GM12878 (cell line): ENCODE results near the gene CTRL. TPM values are rescaled to one million over a fixed set of nuclear protein-coding genes. Genes with fewer than 3 reads are reported as not detected.

Experiments
- BCL3 ChIP-seq: IDR thresholded peaks from 2 replicates; pipeline ENCODE4 v1.6.1; 2011; ENCODE audit warnings: borderline replicate concordance, low read depth, mild to moderate bottlenecking, moderate library complexity, low read length; ENCODE audit not compliant: insufficient read depth, poor library complexity, severe bottlenecking
- CBX5 ChIP-seq: sonication (generic); IDR thresholded peaks from 2 replicates; pipeline ENCODE4 v1.6.1; 2016; ENCODE audit warnings: low read depth, moderate library complexity, mild to moderate bottlenecking, inconsistent platforms
- CREM ChIP-seq: IDR thresholded peaks from 2 replicates; pipeline ENCODE4 v1.6.1; 2014; ENCODE audit warnings: antibody characterized with exemption, low read depth
- E2F8 ChIP-seq: fragments of 450-650 bp; IDR thresholded peaks from 2 replicates; pipeline ENCODE4 v1.6.1; 2018; ENCODE audit warnings: mild to moderate bottlenecking, low read depth, moderate library complexity; ENCODE audit not compliant: partially characterized antibody
- LARP7 ChIP-seq: fragments of 450-650 bp; IDR thresholded peaks from 2 replicates; pipeline ENCODE4 v1.6.1; 2017; ENCODE audit warnings: mild to moderate bottlenecking
- MEF2B ChIP-seq: fragments of 450-650 bp; IDR thresholded peaks from 2 replicates; pipeline ENCODE4 v1.6.1; 2018; ENCODE audit warnings: mild to moderate bottlenecking, moderate library complexity; ENCODE audit not compliant: partially characterized antibody, poor library complexity, severe bottlenecking
- MTA2 ChIP-seq: fragments of 450-650 bp; IDR thresholded peaks from 2 replicates; pipeline ENCODE4 v1.6.1; 2016; ENCODE audit warnings: low read depth, mild to moderate bottlenecking, moderate library complexity
- MYB ChIP-seq: fragments of 150-350 bp; IDR thresholded peaks from 2 replicates; pipeline ENCODE4 v1.6.1; 2014; ENCODE audit warnings: mild to moderate bottlenecking, low read depth, low read length, borderline replicate concordance
- NKRF ChIP-seq: fragments of 450-650 bp; conservative IDR thresholded peaks from 2 replicates; pipeline ENCODE4 v1.6.1; 2017; ENCODE audit warnings: mild to moderate bottlenecking, moderate library complexity
- NR2C1 ChIP-seq: fragments of 450-650 bp; IDR thresholded peaks from 2 replicates; pipeline ENCODE4 v1.6.1; 2017; ENCODE audit warnings: antibody characterized with exemption, mild to moderate bottlenecking, moderate library complexity
- NR2F1 ChIP-seq: fragments of 450-650 bp; conservative IDR thresholded peaks from 2 replicates; pipeline ENCODE4 v1.6.1; 2017; ENCODE audit warnings: mild to moderate bottlenecking
- SIX5 ChIP-seq: IDR thresholded peaks from 2 replicates; pipeline ENCODE4 v1.6.1; 2011; ENCODE audit warnings: mild to moderate bottlenecking, low read depth, low read length, moderate library complexity; ENCODE audit not compliant: severe bottlenecking
- SKIL ChIP-seq: fragments of 450-650 bp; IDR thresholded peaks from 2 replicates; pipeline ENCODE4 v1.6.1; 2017; ENCODE audit warnings: mild to moderate bottlenecking, low read depth, inconsistent platforms; ENCODE audit not compliant: poor library complexity, severe bottlenecking
- YBX1 ChIP-seq: fragments of 450-650 bp; IDR thresholded peaks from 2 replicates; pipeline ENCODE4 v1.6.1; 2016; ENCODE audit warnings: antibody characterized with exemption
- ZBTB40 ChIP-seq: fragments of 450-650 bp; IDR thresholded peaks from 2 replicates; pipeline ENCODE4 v1.6.1; 2016; ENCODE audit warnings: mild to moderate bottlenecking, moderate library complexity, borderline replicate concordance
- ZNF217 ChIP-seq: fragments of 450-650 bp; IDR thresholded peaks from 2 replicates; pipeline ENCODE4 v1.6.1; 2017; ENCODE audit warnings: antibody characterized with exemption, mild to moderate bottlenecking
- polyA plus RNA-seq, 11 experiments: library from polyadenylated mRNA; depleted of rRNA in 4 of 11; unstranded in 6 of 11; stranded (reverse) in 5 of 11; fragments of >200 nt; fragmentation: Nextera tagmentation in 4 of 11; fragmentation: Illumina TruSeq in 1 of 11; extraction: Ambion mirVana in 4 of 11; extraction: Trizol in 1 of 11; gene quantifications; 1 replicate in 1 of 11; 2 replicates in 10 of 11; pipeline versions ENCODE4 v1.2.1 to v1.2.3, GENCODE V29; 2011 to 2016; ENCODE audit warnings: inconsistent platforms in 2 of 11, missing spikeins in 2 of 11, low read depth in 1 of 11
- total RNA-seq, 4 experiments: library from RNA; depleted of rRNA in 3 of 4; stranded (reverse); fragments of >200 nt in 3 of 4; fragmentation: Illumina TruSeq in 1 of 4; extraction: Trizol in 1 of 4; gene quantifications; 2 replicates each; pipeline versions ENCODE4 v1.2.1 to v1.2.3, GENCODE V29; 2013 to 2021

The CTRL gene
- total and polyA plus RNA-seq, 10 of the 15 experiments (the other 5 are each of a cell fraction or from before 2014, with no cell fraction given), result 1.1 to 4.9 (median 2.6) TPM

GRCh38 chr16:67968400-67969253 is 37.0 kb upstream of the CTRL start, which contains the start of gene SLC12A4 (continued):
- peak; percentile 32; the same call in 1 of the 2 replicates for TF ChIP-seq MTA2
- no peak for TF ChIP-seq NR2C1
- no peak for TF ChIP-seq YBX1
- 0 out of 2 replicates have a peak, but pooled peaks have one; percentile 38 for TF ChIP-seq ZBTB40
- no peak for TF ChIP-seq SIX5
- peak; percentile 83; the same call in 1 of the 2 replicates for TF ChIP-seq ZNF217
- TF ChIP-seq SKIL, result no peak
- TF ChIP-seq MEF2B, result no peak
- TF ChIP-seq BCL3, result no peak
- TF ChIP-seq CREM, result no peak
- TF ChIP-seq MYB, result no peak
- TF ChIP-seq LARP7, result peak; percentile 10
- TF ChIP-seq NKRF, result peak; percentile 74; the same call in 1 of the 2 replicates
- TF ChIP-seq NR2F1, result peak; percentile 42; the same call in 1 of the 2 replicates
- no peak for TF ChIP-seq CBX5
- peak; percentile 86 for TF ChIP-seq E2F8
